Measurements from ENCODE around the gene LDLRAP1.

DNA sequence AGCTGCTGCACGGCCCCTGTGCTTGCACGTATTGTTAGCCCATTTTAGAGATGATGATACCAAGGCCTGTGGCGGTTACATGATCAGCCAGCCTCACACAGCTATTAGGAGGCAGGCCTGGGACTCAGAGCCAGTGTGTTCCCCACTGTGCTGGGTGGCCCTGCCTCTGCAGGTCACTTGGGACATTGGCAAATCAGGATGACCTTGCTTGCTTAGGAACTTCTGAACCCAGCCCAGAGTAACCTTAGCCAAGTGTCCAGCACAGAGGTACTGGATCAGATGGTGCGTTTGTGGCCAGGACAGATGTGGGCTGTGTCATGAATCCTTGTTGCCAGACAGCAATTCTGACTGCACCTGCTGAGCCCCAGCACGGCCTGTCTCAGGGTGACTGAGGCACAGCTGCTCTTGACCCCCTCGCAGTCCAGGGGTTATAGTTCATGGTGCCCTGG, 28.1 kb downstream of the LDLRAP1 start:
- TF ChIP-seq, protein P1, sequence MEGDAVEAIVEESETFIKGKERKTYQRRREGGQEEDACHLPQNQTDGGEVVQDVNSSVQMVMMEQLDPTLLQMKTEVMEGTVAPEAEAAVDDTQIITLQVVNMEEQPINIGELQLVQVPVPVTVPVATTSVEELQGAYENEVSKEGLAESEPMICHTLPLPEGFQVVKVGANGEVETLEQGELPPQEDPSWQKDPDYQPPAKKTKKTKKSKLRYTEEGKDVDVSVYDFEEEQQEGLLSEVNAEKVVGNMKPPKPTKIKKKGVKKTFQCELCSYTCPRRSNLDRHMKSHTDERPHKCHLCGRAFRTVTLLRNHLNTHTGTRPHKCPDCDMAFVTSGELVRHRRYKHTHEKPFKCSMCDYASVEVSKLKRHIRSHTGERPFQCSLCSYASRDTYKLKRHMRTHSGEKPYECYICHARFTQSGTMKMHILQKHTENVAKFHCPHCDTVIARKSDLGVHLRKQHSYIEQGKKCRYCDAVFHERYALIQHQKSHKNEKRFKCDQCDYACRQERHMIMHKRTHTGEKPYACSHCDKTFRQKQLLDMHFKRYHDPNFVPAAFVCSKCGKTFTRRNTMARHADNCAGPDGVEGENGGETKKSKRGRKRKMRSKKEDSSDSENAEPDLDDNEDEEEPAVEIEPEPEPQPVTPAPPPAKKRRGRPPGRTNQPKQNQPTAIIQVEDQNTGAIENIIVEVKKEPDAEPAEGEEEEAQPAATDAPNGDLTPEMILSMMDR (IDR thresholded peaks at IDR 0.05) = no peak
- no peak for TF ChIP-seq ZFX (IDR thresholded peaks at IDR 0.05; ENCODE audit: borderline replicate concordance)
